ENCODE measurements around the gene ANKRD36.
"Not testable (repeated sequence)": the region's sequence is repeated elsewhere in the genome, so short reads cannot be mapped to it uniquely, and the experiment has no call there.

Gene ANKRD36

GRCh38 chr2:97113882-97114255 lies 916 bp downstream of the ANKRD36 start:
- not testable (repeated sequence) for DNase-seq (ENCODE audit: low read depth)

- DNase-seq (ENCODE audit: low read depth): not testable (repeated sequence)
These were observed 16.1 kb downstream of the ANKRD36 start for GRCh38 chr2:97129090-97129489.

- not testable (repeated sequence) for DNase-seq (ENCODE audit: low read depth)
These were observed 31.1 kb downstream of the ANKRD36 start for GRCh38 chr2:97144016-97144415.

GRCh38 chr2:97166548-97166947 lies 53.6 kb downstream of the ANKRD36 start:
- DNase-seq (ENCODE audit: low read depth): not testable (repeated sequence)

GRCh38 chr2:97167938-97168337 lies 55.0 kb downstream of the ANKRD36 start:
- DNase-seq (ENCODE audit: low read depth): not testable (repeated sequence)

GRCh38 chr2:97168583-97168982 lies 55.6 kb downstream of the ANKRD36 start:
- not testable (repeated sequence) for DNase-seq (ENCODE audit: low read depth)

DNA sequence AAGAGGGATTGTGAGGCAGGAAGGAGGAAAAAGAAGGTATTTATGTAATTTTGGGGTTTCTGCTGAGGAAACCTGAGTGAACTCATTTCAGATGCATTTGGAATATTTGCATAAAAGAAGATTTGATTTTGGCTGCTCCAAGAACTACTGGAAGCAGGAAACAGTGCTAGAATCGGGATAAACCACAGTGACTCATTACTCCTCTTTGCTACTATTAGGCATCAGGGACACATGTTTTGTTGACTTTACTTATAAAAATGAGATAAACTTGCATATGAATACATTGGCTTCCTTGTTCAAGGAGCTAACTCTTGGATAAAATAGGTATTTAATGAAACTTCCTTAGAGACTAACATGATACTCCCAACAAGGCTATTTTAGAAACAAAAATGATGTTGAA lies 67.4 kb downstream of the ANKRD36 start:
- not testable (repeated sequence) for DNase-seq (ENCODE audit: low read depth)

- not testable (repeated sequence) for DNase-seq (ENCODE audit: low read depth)
These were observed 82.4 kb downstream of the ANKRD36 start for GRCh38 chr2:97195349-97195748.

DNA sequence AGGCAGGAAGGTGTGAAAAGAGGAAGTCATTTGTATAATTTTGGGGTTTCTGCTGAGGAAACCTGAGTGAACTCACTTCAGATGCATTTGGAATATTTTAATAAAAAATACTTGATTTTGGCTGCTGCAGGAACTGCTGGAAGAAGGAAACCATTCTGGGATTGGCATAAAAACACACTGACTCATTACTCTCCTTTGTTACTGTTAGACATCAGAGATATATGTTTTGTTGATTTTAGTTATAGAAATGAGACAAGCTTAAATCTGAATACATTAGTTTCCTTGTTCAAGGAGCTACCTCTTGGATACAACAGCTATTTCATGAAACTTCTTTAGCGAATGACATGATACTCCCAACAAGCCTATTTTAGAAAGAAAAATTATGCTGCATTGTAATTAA lies 84.3 kb downstream of the ANKRD36 start:
- not testable (repeated sequence) for DNase-seq (ENCODE audit: low read depth)

GRCh38 chr2:97200887-97201286 lies 87.9 kb downstream of the ANKRD36 start:
- DNase-seq (ENCODE audit: low read depth): not testable (repeated sequence)

GRCh38 chr2:97202643-97203250 lies 89.8 kb downstream of the ANKRD36 start:
- DNase-seq (ENCODE audit: low read depth): not testable (repeated sequence)

DNA sequence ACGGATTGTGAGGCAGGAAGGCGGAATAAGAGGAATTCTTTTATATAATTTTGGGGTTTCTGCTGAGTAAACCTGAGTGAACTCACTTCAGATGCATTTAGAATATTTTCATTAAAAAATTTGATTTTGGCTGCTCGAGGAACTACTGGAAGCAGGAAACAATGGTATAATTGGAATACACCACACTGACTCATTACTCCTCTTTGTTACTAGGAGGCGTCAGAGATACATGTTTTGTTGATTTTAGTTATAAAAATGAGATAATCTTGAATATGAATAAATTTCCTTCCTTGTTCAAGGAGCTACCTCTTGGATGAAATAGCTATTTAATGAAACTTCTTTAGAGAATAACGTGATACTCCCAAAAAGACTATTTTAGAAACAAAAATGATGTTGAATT lies 97.4 kb downstream of the ANKRD36 start:
- no peak for DNase-seq (ENCODE audit: low read depth)

- not testable (repeated sequence) for DNase-seq (ENCODE audit: low read depth)
These were observed 102.1 kb downstream of the ANKRD36 start for GRCh38 chr2:97215025-97215424.

DNA sequence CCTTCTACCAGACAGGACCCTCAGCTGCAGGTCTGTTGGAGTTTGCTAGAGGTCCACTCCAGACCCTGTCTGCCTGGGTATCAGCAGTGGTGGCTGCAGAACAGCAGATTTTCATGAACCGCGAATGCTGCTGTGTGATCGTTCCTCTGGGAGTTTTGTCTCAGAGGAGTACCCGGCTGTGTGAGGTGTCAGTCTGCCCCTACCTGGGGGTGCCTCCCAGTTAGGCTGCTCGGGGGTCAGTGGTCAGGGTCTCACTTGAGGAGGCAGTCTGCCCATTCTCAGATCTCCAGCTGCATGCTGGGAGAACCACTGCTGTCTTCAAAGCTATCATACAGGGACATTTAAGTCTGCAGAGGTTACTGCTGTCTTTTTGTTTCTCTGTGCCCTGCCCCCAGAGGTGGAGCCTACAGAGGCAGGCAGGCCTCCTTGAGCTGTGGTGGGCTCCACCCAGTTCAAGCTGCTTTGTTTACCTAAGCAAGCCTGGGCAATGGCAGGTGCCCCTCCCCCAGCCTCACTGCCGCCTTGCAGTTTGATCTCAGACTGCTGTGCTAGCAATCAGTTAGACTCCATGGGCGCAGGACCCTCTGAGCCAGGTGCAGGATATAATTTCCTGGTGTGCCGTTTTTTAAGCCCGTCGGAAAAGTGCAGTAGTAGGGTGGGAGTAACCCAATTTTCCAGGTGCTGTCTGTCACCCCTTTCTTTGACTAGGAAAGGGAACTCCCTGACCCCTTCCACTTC lies 118.1 kb downstream of the ANKRD36 start:
- DNase-seq (ENCODE audit: low read depth): not testable (repeated sequence)

DNA sequence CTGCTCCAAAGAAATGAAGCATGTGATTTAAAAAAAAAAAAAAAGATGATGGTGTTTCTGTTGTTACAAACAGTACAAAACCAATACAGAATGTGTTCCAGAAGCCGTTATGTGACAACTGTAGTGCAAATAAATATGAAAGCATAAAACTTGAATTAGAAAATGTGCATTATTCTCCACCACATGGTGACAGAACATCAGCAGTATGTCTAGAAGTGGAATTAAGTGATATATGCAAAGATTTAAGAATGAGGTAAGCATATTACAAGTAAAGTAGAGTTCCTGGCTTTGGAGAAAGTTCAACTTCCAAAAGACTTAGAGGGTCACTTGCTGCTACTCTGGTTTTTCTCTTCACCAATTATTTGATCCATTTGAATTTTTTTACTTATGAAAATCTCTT lies 120.0 kb downstream of the ANKRD36 start:
- not testable (repeated sequence) for DNase-seq (ENCODE audit: low read depth)

DNA sequence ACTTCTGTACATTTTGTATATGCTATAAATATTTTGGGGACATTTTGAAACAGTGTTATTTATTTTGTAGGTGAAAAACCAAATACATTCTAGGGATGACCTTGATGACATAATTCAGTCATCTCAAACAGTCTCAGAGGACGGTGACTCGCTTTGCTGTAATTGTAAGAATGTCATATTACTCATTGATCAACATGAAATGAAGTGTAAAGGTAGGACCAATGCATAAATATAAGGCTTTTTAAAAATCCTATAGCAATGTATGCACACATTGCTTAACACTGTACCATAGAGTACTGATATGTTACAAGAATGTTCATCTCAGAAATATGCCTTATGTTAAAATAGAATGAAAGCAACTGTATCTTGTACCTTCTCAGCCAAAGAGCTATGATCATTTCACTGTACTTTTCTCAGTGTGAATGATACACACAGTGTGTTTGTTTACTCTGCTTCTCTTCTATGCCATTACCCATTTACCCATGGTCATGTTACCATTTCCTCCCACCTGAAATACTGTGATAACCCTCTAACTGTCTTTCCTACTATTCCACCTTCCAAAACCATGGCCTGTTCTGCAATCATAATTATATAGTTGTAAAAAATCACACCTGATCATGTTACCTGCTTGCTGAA lies 120.8 kb downstream of the ANKRD36 start:
- DNase-seq (ENCODE audit: low read depth): not testable (repeated sequence)

DNA sequence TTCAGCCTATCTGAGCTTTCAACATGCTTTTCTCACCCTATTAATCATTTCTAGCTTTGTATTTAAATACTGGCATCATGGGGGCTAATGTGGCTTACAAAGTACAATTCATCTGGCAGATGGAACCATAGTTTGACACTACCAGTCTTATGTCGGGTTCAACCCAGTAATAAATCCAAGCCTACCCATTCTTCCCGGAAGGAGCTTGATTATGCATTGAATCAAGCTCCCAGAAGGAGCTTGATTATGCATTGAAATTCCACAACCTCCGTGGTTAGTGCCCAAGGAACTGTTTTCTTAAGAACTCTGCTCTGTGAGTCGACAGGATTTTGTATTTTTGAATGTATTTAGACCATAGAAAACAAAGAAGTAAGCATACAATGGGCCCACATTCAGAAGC lies 148.2 kb downstream of the ANKRD36 start:
- DNase-seq (ENCODE audit: low read depth): not testable (repeated sequence)

- DNase-seq (ENCODE audit: low read depth): not testable (repeated sequence)
These were observed 153.5 kb downstream of the ANKRD36 start for GRCh38 chr2:97266449-97266848.

DNA sequence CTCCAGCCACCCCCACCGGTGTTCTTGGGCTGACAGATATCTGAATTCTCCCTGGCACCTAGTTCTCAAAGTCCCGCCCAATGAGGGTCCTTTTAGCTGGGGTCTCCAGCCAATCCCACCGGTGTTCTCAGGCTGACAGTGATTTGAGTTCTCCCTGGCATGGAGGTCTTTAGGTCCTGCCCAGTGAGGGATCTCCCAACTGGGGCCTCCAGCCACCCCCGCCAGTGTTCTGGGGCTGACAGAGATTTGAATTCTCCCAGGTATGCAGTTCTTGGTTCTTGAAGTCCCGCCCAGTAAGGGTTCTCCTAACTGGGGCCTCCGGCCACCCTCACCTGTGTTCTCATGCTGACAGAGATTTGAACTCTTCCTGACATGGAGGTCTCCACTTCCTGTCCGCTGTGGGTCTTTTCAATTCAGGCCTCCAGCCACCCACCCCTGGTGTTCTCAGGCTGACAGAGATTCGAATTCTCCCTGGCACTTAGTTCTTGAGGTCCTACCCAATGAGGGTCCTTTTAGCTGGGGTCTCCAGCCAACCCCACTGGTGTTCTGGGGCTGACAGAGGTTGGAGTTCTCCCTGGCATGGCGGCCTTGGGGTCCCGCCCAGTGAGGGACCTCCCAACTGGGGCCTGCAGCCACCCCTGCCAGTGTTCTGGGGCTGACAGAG lies 154.6 kb downstream of the ANKRD36 start:
- no peak for DNase-seq (ENCODE audit: low read depth)

- DNase-seq (ENCODE audit: low read depth): not testable (repeated sequence)
These were observed 155.2 kb downstream of the ANKRD36 start for GRCh38 chr2:97268075-97268591.

- not testable (repeated sequence) for DNase-seq (ENCODE audit: low read depth)
These were observed 163.4 kb downstream of the ANKRD36 start for GRCh38 chr2:97276232-97276798.

DNA sequence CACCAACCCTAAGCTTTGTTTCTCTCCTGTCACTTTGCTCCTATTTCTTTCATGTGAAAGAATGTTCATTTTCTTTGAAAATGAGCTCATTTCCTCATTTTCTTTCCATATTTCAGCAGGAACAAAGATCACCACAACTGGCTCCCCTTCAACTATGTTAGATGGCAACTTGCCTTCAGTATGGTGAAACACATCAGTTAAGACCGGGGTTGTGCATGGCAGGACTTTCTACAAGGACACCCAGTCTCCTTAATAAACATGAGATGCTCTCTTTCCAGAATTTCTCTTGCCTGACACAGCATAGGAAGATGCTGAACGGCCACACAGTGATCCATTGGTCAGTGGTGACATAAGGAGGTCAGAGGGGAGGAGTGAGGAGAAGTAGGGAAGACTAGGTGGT lies 172.2 kb downstream of the ANKRD36 start:
- not testable (repeated sequence) for DNase-seq (ENCODE audit: low read depth)
